DND-41 (cell line): Measurements from ENCODE around the gene PNMA1.

Experiments
- ATAC-seq: fragments of 200-7000 bp; cut with Tn5 transposase; 3 replicates; pipeline ENCODE4 v1.9.1; 2021; ENCODE audit warnings: low read depth; ENCODE audit not compliant: insufficient read depth
- DNase-seq: peaks from one replicate; pipeline ENCODE4 v3.0.0-alpha.2; 2020
- H2AFZ ChIP-seq: 2 replicates; pipeline ENCODE4 v1.6.0; 2012; ENCODE audit warnings: low read depth, low read length
- H3K27ac ChIP-seq: 2 replicates; pipeline ENCODE4 v1.5.1; 2012; ENCODE audit warnings: low read length, inconsistent platforms
- H3K27me3 ChIP-seq: fragments of 200-600 bp; sonication (generic); 2 replicates; pipeline ENCODE4 v1.6.0; 2012; ENCODE audit warnings: low read length, mild to moderate bottlenecking, inconsistent platforms; ENCODE audit not compliant: insufficient read depth, poor library complexity
- H3K36me3 ChIP-seq: 2 replicates; pipeline ENCODE4 v1.5.1; 2012; ENCODE audit warnings: low read length, inconsistent platforms; ENCODE audit not compliant: insufficient read depth
- H3K4me1 ChIP-seq: 2 replicates; pipeline ENCODE4 v1.5.1; 2012; ENCODE audit warnings: mild to moderate bottlenecking, low read length; ENCODE audit not compliant: insufficient read depth
- H3K4me2 ChIP-seq: 2 replicates; pipeline ENCODE4 v1.6.0; 2012; ENCODE audit warnings: mild to moderate bottlenecking, moderate library complexity, low read length, inconsistent platforms; ENCODE audit not compliant: insufficient read depth
- H3K4me3 ChIP-seq, 2 experiments: fragments of 200-600 bp in 1 of 2; shearing (Covaris generic) in 1 of 2; 2 replicates each; pipeline ENCODE4 v1.5.1; 2012 to 2016; ENCODE audit warnings: inconsistent platforms in 2 of 2, low read length in 2 of 2, mild to moderate bottlenecking in 2 of 2, low read depth in 1 of 2, moderate library complexity in 1 of 2
- H3K79me2 ChIP-seq: 2 replicates; pipeline ENCODE4 v1.6.0; 2012; ENCODE audit warnings: low read length, inconsistent platforms; ENCODE audit not compliant: insufficient read depth
- H3K9ac ChIP-seq: 2 replicates; pipeline ENCODE4 v1.6.0; 2012; ENCODE audit warnings: low read depth, mild to moderate bottlenecking, inconsistent platforms, low read length, moderate library complexity
- H3K9me3 ChIP-seq: 2 replicates; pipeline ENCODE4 v1.5.1; 2012; ENCODE audit warnings: low read length, moderate library complexity, mild to moderate bottlenecking, inconsistent platforms; ENCODE audit not compliant: insufficient read depth, severe bottlenecking
- H4K20me1 ChIP-seq: 2 replicates; pipeline ENCODE4 v1.6.0; 2012; ENCODE audit warnings: low read length; ENCODE audit not compliant: insufficient read depth
- CTCF ChIP-seq: IDR thresholded peaks from 2 replicates; pipeline ENCODE4 v1.5.1; 2012; ENCODE audit warnings: borderline replicate concordance, low read length, moderate library complexity, mild to moderate bottlenecking; ENCODE audit not compliant: poor library complexity, severe bottlenecking; ENCODE audit errors: extremely low read depth
- EZH2 ChIP-seq: IDR thresholded peaks from 3 replicates; pipeline ENCODE4 v1.6.1; 2012; ENCODE audit warnings: borderline replicate concordance, low read depth, mild to moderate bottlenecking, moderate library complexity, low read length, inconsistent platforms; ENCODE audit not compliant: severe bottlenecking

The PNMA1 gene

GRCh38 chr14:73753887-73754795 is 40.0 kb upstream of the PNMA1 start:
- DNase-seq (no peak), ATAC-seq (no peak)
- TF ChIP-seq EZH2, result no peak
- no peak for TF ChIP-seq CTCF
- H3K9ac ChIP-seq, result no peak overlapping the region
- no peak overlapping the region for H3K4me2 ChIP-seq
- no peak overlapping the region for H2AFZ ChIP-seq
- H3K4me1 ChIP-seq, result peaks cover 59% of the 10 kb centered on the region
- H3K27ac ChIP-seq, result peak overlapping the region; percentile 11; the same call in 1 of the 2 replicates
- no peaks in the 10 kb centered on the region for H3K9me3 ChIP-seq
- no peaks in the 10 kb centered on the region for H3K27me3 ChIP-seq
- peaks cover 7% of the 10 kb centered on the region; the same call in 1 of the 2 replicates for H3K36me3 ChIP-seq
- H3K4me3 ChIP-seq, result no peak overlapping the region
- H3K79me2 ChIP-seq, result peaks cover 100% of the 10 kb centered on the region
- peaks cover 93% of the 10 kb centered on the region for H4K20me1 ChIP-seq

- Histone ChIP-seq H3K9me3 (no peaks in the 10 kb centered on the region), H3K4me2 (no peak overlapping the region), H3K4me1 (peaks cover 51% of the 10 kb centered on the region), H3K27me3 (no peaks in the 10 kb centered on the region), H3K36me3 (peaks cover 7% of the 10 kb centered on the region; the same call in 1 of the 2 replicates), H3K27ac (0 out of 2 replicates have a peak overlapping the region, but pooled peaks have one; percentile 3), H3K79me2 (peaks cover 100% of the 10 kb centered on the region), H2AFZ (no peak overlapping the region), H4K20me1 (peaks cover 86% of the 10 kb centered on the region), H3K4me3 (no peak overlapping the region), H3K9ac (no peak overlapping the region)
- peak; percentile 40 for ATAC-seq
- no peak for TF ChIP-seq EZH2
- TF ChIP-seq CTCF, result no peak
- DNase-seq, result peak; percentile 28
These were observed 39.1 kb upstream of the PNMA1 start for GRCh38 chr14:73753124-73753886.

GRCh38 chr14:73752297-73752992 is 38.3 kb upstream of the PNMA1 start:
- Histone ChIP-seq H3K9me3 (no peaks in the 10 kb centered on the region), H3K36me3 (peaks cover 7% of the 10 kb centered on the region; the same call in 1 of the 2 replicates), H3K27ac (0 out of 2 replicates have a peak overlapping the region, but pooled peaks have one; percentile 3), H3K4me1 (peaks cover 43% of the 10 kb centered on the region), H3K79me2 (peaks cover 100% of the 10 kb centered on the region), H4K20me1 (peaks cover 86% of the 10 kb centered on the region), H3K9ac (no peak overlapping the region), H3K4me2 (no peak overlapping the region), H3K4me3 (no peak overlapping the region), H2AFZ (no peak overlapping the region), H3K27me3 (no peaks in the 10 kb centered on the region)
- TF ChIP-seq CTCF (peak; percentile 17), EZH2 (no peak)
- DNase-seq, result no peak
- ATAC-seq, result peak; percentile 36; the same call in 1 of the 3 replicates
